ENCODE results near the gene FOXJ3. TPM values are rescaled to one million over a fixed set of nuclear protein-coding genes. Genes with fewer than 3 reads are reported as not detected.

The FOXJ3 gene
- total RNA-seq, 2 donors from 2014 or later, result 67.3 to 79.4 TPM

DNA sequence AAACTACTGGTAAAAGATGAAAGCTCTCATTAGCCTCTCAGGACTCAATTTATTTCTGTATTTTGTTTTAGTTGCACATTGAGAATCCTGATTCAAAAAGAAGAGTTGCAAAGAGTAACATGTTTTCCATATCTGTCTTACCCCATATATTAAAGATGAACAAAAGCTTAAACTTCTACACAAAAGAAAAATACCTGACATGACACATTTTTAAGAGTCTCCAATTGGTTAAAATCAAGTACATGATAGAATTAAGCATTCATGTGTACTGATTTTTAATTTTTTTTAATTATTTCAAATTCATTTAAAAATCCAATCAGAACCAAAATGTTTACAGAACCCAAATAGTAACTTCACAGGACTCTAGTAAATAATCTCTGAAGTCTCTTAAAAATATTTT is 72.0 kb downstream of the FOXJ3 start:
- H3K36me3 ChIP-seq (ENCODE audit: control insufficient read depth, insufficient read depth, low read length), result peaks cover 36% of the 10 kb centered on the region
- Mint-ChIP-seq H3K9me3 (no peaks in the 10 kb centered on the region), H3K27ac (no peak overlapping the region), H3K36me3 (ENCODE audit: low read depth) (peaks cover 30% of the 10 kb centered on the region), H3K27me3 (ENCODE audit: insufficient read depth) (no peaks in the 10 kb centered on the region), H3K4me3 (no peak overlapping the region), H3K4me1 (peaks cover 52% of the 10 kb centered on the region)
- H3K4me1 ChIP-seq (ENCODE audit: control insufficient read depth, insufficient read depth, low read length), result peaks cover 15% of the 10 kb centered on the region
- no peak overlapping the region for H3K4me3 ChIP-seq (ENCODE audit: low read length)
- H3K9me3 ChIP-seq (ENCODE audit: control insufficient read depth, low read length), result no peaks in the 10 kb centered on the region
- no peak overlapping the region for H3K9ac ChIP-seq (ENCODE audit: extremely low read depth, low read length, poor library complexity, severe bottlenecking)
- DNase-seq, result no peak
- H3K27me3 ChIP-seq (ENCODE audit: control insufficient read depth, insufficient read depth, low read length, poor library complexity, severe bottlenecking), result no peaks in the 10 kb centered on the region
- no peak overlapping the region for H3K27ac ChIP-seq (ENCODE audit: low read depth, low read length)
- TF ChIP-seq, protein P1, sequence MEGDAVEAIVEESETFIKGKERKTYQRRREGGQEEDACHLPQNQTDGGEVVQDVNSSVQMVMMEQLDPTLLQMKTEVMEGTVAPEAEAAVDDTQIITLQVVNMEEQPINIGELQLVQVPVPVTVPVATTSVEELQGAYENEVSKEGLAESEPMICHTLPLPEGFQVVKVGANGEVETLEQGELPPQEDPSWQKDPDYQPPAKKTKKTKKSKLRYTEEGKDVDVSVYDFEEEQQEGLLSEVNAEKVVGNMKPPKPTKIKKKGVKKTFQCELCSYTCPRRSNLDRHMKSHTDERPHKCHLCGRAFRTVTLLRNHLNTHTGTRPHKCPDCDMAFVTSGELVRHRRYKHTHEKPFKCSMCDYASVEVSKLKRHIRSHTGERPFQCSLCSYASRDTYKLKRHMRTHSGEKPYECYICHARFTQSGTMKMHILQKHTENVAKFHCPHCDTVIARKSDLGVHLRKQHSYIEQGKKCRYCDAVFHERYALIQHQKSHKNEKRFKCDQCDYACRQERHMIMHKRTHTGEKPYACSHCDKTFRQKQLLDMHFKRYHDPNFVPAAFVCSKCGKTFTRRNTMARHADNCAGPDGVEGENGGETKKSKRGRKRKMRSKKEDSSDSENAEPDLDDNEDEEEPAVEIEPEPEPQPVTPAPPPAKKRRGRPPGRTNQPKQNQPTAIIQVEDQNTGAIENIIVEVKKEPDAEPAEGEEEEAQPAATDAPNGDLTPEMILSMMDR (conservative IDR thresholded peaks at IDR 0.05), result no peak

DNA sequence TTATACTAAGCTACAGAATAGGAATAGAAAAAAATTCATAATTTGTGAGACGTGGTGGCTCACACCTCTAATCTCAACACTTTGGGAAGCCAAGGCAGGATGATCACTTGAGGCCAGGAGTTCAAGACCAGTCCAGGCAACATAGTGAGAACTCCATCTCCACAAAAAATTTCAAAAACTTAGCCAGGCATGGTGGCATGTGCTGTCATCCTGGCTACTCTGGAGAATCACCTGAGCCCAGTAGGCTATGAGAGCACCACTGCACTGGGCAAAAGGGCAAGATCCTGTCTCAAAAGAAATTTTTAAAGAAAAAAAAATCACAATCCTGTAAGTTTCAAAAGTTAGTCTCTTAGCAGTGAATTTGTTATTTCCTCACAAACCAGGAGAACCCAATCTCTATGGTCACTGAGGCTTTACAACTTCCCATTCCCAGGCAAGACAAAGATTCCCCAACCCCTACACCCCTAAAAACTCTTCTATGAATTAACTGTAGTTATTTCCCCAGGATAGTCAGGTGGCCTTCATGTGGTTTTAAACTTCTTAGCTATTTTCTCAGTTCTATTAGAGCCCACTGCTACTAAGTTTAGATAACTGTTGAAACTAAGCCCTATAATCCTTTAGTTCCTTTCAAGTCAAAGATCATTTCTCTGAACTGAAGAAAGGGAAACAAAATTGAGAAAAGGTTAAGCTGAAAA is 74.5 kb downstream of the FOXJ3 start:
- H3K4me3 Mint-ChIP-seq, result no peak overlapping the region
- no peak overlapping the region for H3K9ac ChIP-seq (ENCODE audit: extremely low read depth, low read length, poor library complexity, severe bottlenecking)
- no peaks in the 10 kb centered on the region for H3K27me3 ChIP-seq (ENCODE audit: control insufficient read depth, insufficient read depth, low read length, poor library complexity, severe bottlenecking)
- no peak for DNase-seq
- H3K36me3 Mint-ChIP-seq (ENCODE audit: low read depth), result peaks cover 34% of the 10 kb centered on the region
- H3K4me1 Mint-ChIP-seq, result peaks cover 35% of the 10 kb centered on the region
- TF ChIP-seq, protein P1 (conservative IDR thresholded peaks at IDR 0.05), result no peak
- peaks cover 15% of the 10 kb centered on the region for H3K4me1 ChIP-seq (ENCODE audit: control insufficient read depth, insufficient read depth, low read length)
- no peaks in the 10 kb centered on the region for H3K9me3 ChIP-seq (ENCODE audit: control insufficient read depth, low read length)
- no peak overlapping the region for H3K27ac ChIP-seq (ENCODE audit: low read depth, low read length)
- peaks cover 32% of the 10 kb centered on the region for H3K36me3 ChIP-seq (ENCODE audit: control insufficient read depth, insufficient read depth, low read length)
- no peaks in the 10 kb centered on the region for H3K9me3 Mint-ChIP-seq
- 85 to 100% methylated on average over 1 of the region's 1 CpG for WGBS, 2 experiments (ENCODE audit: insufficient coverage in 1 of 2, insufficient read length in 1 of 2)
- no peaks in the 10 kb centered on the region for H3K27me3 Mint-ChIP-seq (ENCODE audit: insufficient read depth)
- no peak overlapping the region for H3K27ac Mint-ChIP-seq
- no peak overlapping the region for H3K4me3 ChIP-seq (ENCODE audit: low read length)

DNA sequence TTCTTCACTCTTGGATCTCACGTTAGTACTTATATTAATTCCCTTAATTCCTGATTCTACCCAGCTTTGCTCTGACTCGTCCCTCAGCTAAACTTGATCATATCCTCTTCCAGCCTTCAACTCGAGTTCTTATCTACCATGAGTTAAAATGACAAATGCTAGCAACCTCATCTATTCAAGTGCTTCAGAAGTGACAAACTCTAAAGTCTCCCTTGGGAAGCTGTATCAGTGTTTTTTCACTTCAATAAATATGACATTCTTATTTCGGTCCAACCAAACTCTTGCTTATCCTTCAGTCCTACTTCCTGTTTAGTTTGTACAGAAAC is 75.3 kb downstream of the FOXJ3 start:
- peaks cover 24% of the 10 kb centered on the region for H3K36me3 ChIP-seq (ENCODE audit: control insufficient read depth, insufficient read depth, low read length)
- DNase-seq, result no peak
- no peak overlapping the region for H3K9ac ChIP-seq (ENCODE audit: extremely low read depth, low read length, poor library complexity, severe bottlenecking)
- H3K27ac Mint-ChIP-seq, result no peak overlapping the region
- H3K4me1 ChIP-seq (ENCODE audit: control insufficient read depth, insufficient read depth, low read length), result peaks cover 15% of the 10 kb centered on the region
- H3K9me3 Mint-ChIP-seq, result no peaks in the 10 kb centered on the region
- H3K4me3 Mint-ChIP-seq, result no peak overlapping the region
- 39 to 66% methylated on average over 4 of the region's 4 CpGs for WGBS, 2 experiments (ENCODE audit: insufficient coverage in 1 of 2, insufficient read length in 1 of 2)
- no peak overlapping the region for H3K4me3 ChIP-seq (ENCODE audit: low read length)
- TF ChIP-seq, protein P1 (conservative IDR thresholded peaks at IDR 0.05), result no peak
- H3K27me3 Mint-ChIP-seq (ENCODE audit: insufficient read depth), result no peaks in the 10 kb centered on the region
- H3K4me1 Mint-ChIP-seq, result peaks cover 35% of the 10 kb centered on the region
- peaks cover 35% of the 10 kb centered on the region for H3K36me3 Mint-ChIP-seq (ENCODE audit: low read depth)
- H3K27me3 ChIP-seq (ENCODE audit: control insufficient read depth, insufficient read depth, low read length, poor library complexity, severe bottlenecking), result no peaks in the 10 kb centered on the region
- no peak overlapping the region for H3K27ac ChIP-seq (ENCODE audit: low read depth, low read length)
- H3K9me3 ChIP-seq (ENCODE audit: control insufficient read depth, low read length), result no peaks in the 10 kb centered on the region

Measured in endodermal cell (in vitro differentiated cells).